HG02763 (cell line): Measurements from ENCODE around the gene CD63.

Experiments
- ATAC-seq: cut with Tn5 transposase; IDR thresholded peaks from one replicate; pipeline ENCODE4 v1.9.1; 2021; ENCODE audit warnings: mild to moderate bottlenecking, moderate library complexity; ENCODE audit not compliant: unreplicated experiment

CD63 gene

GRCh38 chr12:55741931-55742680 is 13.3 kb upstream of the CD63 start:
- no peak for ATAC-seq

- no peak for ATAC-seq
These were observed 10.2 kb upstream of the CD63 start for GRCh38 chr12:55739025-55739378.

- peak; percentile 80 for ATAC-seq
These were observed 9.6 kb upstream of the CD63 start for GRCh38 chr12:55738123-55739024.

GRCh38 chr12:55737581-55738122 is 8.8 kb upstream of the CD63 start:
- no peak for ATAC-seq

GRCh38 chr12:55736780-55737580 is 8.2 kb upstream of the CD63 start:
- no peak for ATAC-seq

GRCh38 chr12:55736076-55736475 is 7.3 kb upstream of the CD63 start:
- no peak for ATAC-seq

- ATAC-seq, result no peak
These were observed 5.8 kb upstream of the CD63 start for GRCh38 chr12:55734595-55734994.

GRCh38 chr12:55733858-55734257 is 5.0 kb upstream of the CD63 start:
- no peak for ATAC-seq

- no peak for ATAC-seq
These were observed 4.3 kb upstream of the CD63 start for GRCh38 chr12:55733021-55733555.

GRCh38 chr12:55732288-55732687 is 3.5 kb upstream of the CD63 start:
- ATAC-seq, result no peak

GRCh38 chr12:55729819-55730818 is 1.3 kb upstream of the CD63 start:
- peak; percentile 38 for ATAC-seq

GRCh38 chr12:55728186-55728938 is 447 bp downstream of the CD63 start:
- no peak for ATAC-seq

GRCh38 chr12:55727643-55728185 is 1.1 kb downstream of the CD63 start:
- ATAC-seq, result no peak

GRCh38 chr12:55726971-55727370 is 1.8 kb downstream of the CD63 start:
- no peak for ATAC-seq

- no peak for ATAC-seq
These were observed 3.3 kb downstream of the CD63 start for GRCh38 chr12:55725556-55725955.

- ATAC-seq, result no peak
These were observed 3.9 kb downstream of the CD63 start for GRCh38 chr12:55724940-55725309.

GRCh38 chr12:55724226-55724939 is 4.4 kb downstream of the CD63 start:
- ATAC-seq, result no peak
